ENCODE data around the gene HDLBP. TPM values are rescaled to one million over a fixed set of nuclear protein-coding genes. Genes with fewer than 3 reads are reported as not detected.

HDLBP gene
- total RNA-seq, 5 donors from 2014 or later (not counting 1 experiment from before 2014, with no cell fraction given): 130 to 184 (median 148) TPM

DNA sequence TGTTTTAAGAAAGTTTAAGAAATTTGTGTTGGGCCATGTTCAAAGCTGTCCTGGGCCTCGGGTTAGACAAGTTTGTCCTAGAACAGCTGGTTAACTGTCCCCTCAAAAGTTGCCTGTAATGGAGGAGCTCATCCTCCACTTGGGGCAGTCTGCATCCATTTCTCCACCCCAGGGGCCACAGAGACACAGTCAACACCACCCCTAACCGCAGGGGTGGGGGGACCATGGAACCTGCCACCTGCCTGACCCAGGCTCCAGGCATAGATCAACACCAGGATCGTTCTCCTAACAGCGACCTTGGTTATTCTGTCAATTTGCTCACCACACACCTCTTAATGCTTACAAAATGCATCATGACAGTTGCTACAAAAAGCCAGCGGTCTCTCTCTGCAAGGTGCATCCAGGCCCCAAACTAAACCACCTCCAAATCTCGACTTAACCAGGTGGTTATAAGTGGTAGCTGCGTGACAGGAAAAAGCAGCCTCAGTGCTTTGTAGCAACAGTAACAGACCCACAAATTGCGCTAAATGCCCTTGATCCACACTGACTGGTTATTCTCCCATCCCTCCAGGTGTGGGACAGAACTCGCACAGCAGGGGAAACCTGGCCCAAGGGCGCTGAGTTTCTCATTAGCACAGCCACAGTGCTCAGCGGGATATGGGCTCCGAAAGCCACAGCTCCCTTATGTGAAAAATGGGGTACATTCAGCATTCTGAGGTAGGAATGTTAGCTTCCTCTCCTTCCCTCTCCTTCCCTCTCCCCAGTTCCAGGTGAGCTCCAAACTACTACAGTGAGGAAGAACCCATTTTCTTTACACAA is 48.0 kb downstream of the HDLBP start:
- H3K4me3 Mint-ChIP-seq: no peak overlapping the region
- Histone ChIP-seq H3K27me3 (replicated peaks in 1 of 2; ENCODE audit: control insufficient read depth in 2 of 2, extremely low read depth in 1 of 2, insufficient read depth in 2 of 2, low read length in 1 of 2) (no peaks in the 10 kb centered on the region), H3K36me3 (ENCODE audit: control insufficient read depth in 2 of 2, extremely low read depth in 1 of 2, insufficient read depth in 1 of 2, low read length in 1 of 2) (peaks cover 9 to 47% of the 10 kb centered on the region in 2 donors), H3K9me3 (no peaks in the 10 kb centered on the region), H3K27ac (ENCODE audit: low read length) (no peak overlapping the region), H3K4me1 (ENCODE audit: control insufficient read depth in 1 of 2, extremely low read depth in 1 of 2, insufficient read depth in 2 of 2, low read length in 2 of 2) (peaks cover 3 to 16% of the 10 kb centered on the region in 2 experiments), H3K4me3 (ENCODE audit: control insufficient read depth in 1 of 2, extremely low read depth in 1 of 2, low read length in 1 of 2) (no peak overlapping the region)
- 77% methylated on average over 5 of the region's 12 CpGs for WGBS (ENCODE audit: insufficient coverage)
- ATAC-seq (replicated peaks in 1 of 4): no peak
- H3K36me3 Mint-ChIP-seq: peaks cover 33% of the 10 kb centered on the region
- H3K9me3 Mint-ChIP-seq: no peaks in the 10 kb centered on the region
- H3K4me1 Mint-ChIP-seq: peaks cover 33 to 36% (median 35%) of the 10 kb centered on the region in 3 donors
- no peaks in the 10 kb centered on the region for H3K27me3 Mint-ChIP-seq
- DNase-seq: no peak
- POLR2A ChIA-PET: interaction anchor here in 1 of 2 donors (0.6 kb wide), 1 partner anchor 323 kb away, joined by 4 read pairs; no protein-coding TSS in a partner anchor
- CTCF ChIA-PET: interaction anchor here in 1 of 2 donors (0.6 kb wide), 1 partner anchor 525 kb away, joined by 4 read pairs; no protein-coding TSS in a partner anchor
- peak overlapping the region in 1 of 2 donors; percentile 28 for H3K27ac Mint-ChIP-seq

DNA sequence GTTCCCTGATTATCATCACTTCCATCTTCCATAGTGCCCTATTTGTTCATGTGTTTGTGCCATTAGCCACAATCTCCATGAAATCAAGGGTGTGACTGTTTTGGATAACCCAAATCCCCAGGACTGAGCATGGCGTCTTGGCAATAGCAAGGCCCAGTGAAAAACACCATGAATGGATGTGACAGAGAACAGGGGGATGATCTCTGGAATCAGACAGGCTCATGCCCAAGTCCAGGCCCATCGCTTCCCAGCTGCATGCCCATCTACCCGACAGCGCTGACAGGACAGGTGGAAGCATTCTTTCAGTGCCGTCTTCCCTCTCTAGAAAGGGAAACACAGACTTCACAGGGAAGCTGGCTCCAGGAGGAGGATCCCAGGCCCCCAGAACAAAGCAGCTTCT is 50.0 kb downstream of the HDLBP start:
- no peak overlapping the region for H3K4me3 ChIP-seq (ENCODE audit: control insufficient read depth in 1 of 2, extremely low read depth in 1 of 2, low read length in 1 of 2)
- H3K9me3 ChIP-seq: no peaks in the 10 kb centered on the region
- Mint-ChIP-seq H3K27me3 (no peaks in the 10 kb centered on the region), H3K4me3 (no peak overlapping the region), H3K9me3 (no peaks in the 10 kb centered on the region), H3K27ac (no peak overlapping the region), H3K36me3 (peaks cover 44% of the 10 kb centered on the region), H3K4me1 (peaks cover 19 to 27% (median 22%) of the 10 kb centered on the region in 3 donors)
- CTCF ChIA-PET: no interaction called here
- H3K4me1 ChIP-seq (ENCODE audit: control insufficient read depth in 1 of 2, extremely low read depth in 1 of 2, insufficient read depth in 2 of 2, low read length in 2 of 2): peaks cover 0 to 2% of the 10 kb centered on the region in 2 experiments
- ATAC-seq (replicated peaks in 1 of 4) (no peak), DNase-seq (no peak)
- POLR2A ChIA-PET: no interaction called here
- no peaks in the 10 kb centered on the region for H3K27me3 ChIP-seq (replicated peaks in 1 of 2; ENCODE audit: control insufficient read depth in 2 of 2, extremely low read depth in 1 of 2, insufficient read depth in 2 of 2, low read length in 1 of 2)
- peaks cover 12 to 63% of the 10 kb centered on the region in 2 donors for H3K36me3 ChIP-seq (ENCODE audit: control insufficient read depth in 2 of 2, extremely low read depth in 1 of 2, insufficient read depth in 1 of 2, low read length in 1 of 2)
- no peak overlapping the region for H3K27ac ChIP-seq (ENCODE audit: low read length)
- 75% methylated on average over 4 of the region's 5 CpGs for WGBS (ENCODE audit: insufficient coverage)

DNA sequence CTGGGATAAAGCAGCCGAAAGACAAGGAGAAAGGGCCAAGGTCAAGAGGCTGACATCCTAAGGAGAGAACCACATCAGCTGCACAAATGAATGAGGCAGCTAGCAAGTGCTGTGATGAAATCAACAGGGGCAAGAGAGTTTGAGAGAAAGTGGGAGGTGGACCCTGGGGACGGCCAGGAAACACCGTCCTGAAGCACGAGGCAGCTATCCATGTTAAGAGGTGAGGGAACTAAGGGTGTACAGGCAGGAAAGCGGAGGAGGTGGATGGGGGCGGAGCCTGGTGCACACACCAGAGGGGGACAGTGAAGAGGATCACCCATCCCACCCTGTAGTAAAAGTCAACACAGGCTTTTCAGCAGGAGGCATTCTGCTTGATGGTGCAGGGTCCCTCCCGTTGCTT is 52.4 kb downstream of the HDLBP start:
- no peak overlapping the region for H3K4me3 Mint-ChIP-seq
- 100% methylated on average over 1 of the region's 7 CpGs for WGBS (ENCODE audit: insufficient coverage)
- no peak for ATAC-seq (replicated peaks in 1 of 4)
- DNase-seq: no peak
- peak overlapping the region in 1 of 2 donors; percentile 48 for H3K27ac Mint-ChIP-seq
- Histone ChIP-seq H3K4me3 (ENCODE audit: control insufficient read depth in 1 of 2, extremely low read depth in 1 of 2, low read length in 1 of 2) (no peak overlapping the region), H3K27ac (ENCODE audit: low read length) (no peak overlapping the region), H3K36me3 (ENCODE audit: control insufficient read depth in 2 of 2, extremely low read depth in 1 of 2, insufficient read depth in 1 of 2, low read length in 1 of 2) (peaks cover 12 to 75% of the 10 kb centered on the region in 2 donors), H3K4me1 (ENCODE audit: control insufficient read depth in 1 of 2, extremely low read depth in 1 of 2, insufficient read depth in 2 of 2, low read length in 2 of 2) (no peaks in the 10 kb centered on the region), H3K27me3 (replicated peaks in 1 of 2; ENCODE audit: control insufficient read depth in 2 of 2, extremely low read depth in 1 of 2, insufficient read depth in 2 of 2, low read length in 1 of 2) (no peaks in the 10 kb centered on the region), H3K9me3 (no peaks in the 10 kb centered on the region)
- H3K4me1 Mint-ChIP-seq: peaks cover 4 to 17% (median 5%) of the 10 kb centered on the region in 3 donors
- H3K36me3 Mint-ChIP-seq: peaks cover 51% of the 10 kb centered on the region
- H3K27me3 Mint-ChIP-seq: no peaks in the 10 kb centered on the region
- ChIA-PET CTCF (no interaction called here), POLR2A (no interaction called here)
- no peaks in the 10 kb centered on the region for H3K9me3 Mint-ChIP-seq

DNA sequence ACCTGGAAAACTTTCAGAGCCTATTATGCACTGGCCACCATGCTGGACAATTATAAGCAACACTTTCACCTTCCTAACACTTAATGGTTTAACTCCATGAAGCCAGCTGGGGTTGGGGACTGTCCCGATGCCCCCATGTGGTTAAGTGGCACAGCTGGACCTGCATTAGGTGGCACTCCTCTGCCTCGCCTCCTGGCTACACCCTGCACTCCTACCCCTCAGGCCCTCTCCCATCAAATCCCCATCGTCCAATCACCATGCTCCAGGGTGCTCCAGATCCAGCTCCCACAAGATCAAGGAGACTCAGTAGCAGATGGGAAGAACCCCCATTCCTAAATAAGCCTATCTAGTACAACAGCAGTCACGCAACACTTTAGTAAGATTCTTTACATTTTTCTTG is 53.8 kb downstream of the HDLBP start:
- no peaks in the 10 kb centered on the region for H3K27me3 ChIP-seq (replicated peaks in 1 of 2; ENCODE audit: control insufficient read depth in 2 of 2, extremely low read depth in 1 of 2, insufficient read depth in 2 of 2, low read length in 1 of 2)
- H3K36me3 Mint-ChIP-seq: peaks cover 51% of the 10 kb centered on the region
- no peaks in the 10 kb centered on the region for H3K4me1 ChIP-seq (ENCODE audit: control insufficient read depth in 1 of 2, extremely low read depth in 1 of 2, insufficient read depth in 2 of 2, low read length in 2 of 2)
- H3K27ac Mint-ChIP-seq: no peak overlapping the region
- no peak overlapping the region for H3K27ac ChIP-seq (ENCODE audit: low read length)
- ChIA-PET POLR2A (no interaction called here), CTCF (interaction anchor here in 1 of 2 donors (0.7 kb wide), 1 partner anchor 137 kb away, joined by 3 read pairs; no protein-coding TSS in a partner anchor)
- peaks cover 0 to 12% (median 2%) of the 10 kb centered on the region in 3 donors for H3K4me1 Mint-ChIP-seq
- DNase-seq (no peak), ATAC-seq (replicated peaks in 1 of 4) (no peak)
- H3K9me3 Mint-ChIP-seq: no peaks in the 10 kb centered on the region
- no peaks in the 10 kb centered on the region for H3K9me3 ChIP-seq
- peaks cover 12 to 71% of the 10 kb centered on the region in 2 donors for H3K36me3 ChIP-seq (ENCODE audit: control insufficient read depth in 2 of 2, extremely low read depth in 1 of 2, insufficient read depth in 1 of 2, low read length in 1 of 2)
- 98% methylated on average over 3 of the region's 4 CpGs for WGBS (ENCODE audit: insufficient coverage)
- no peak overlapping the region for H3K4me3 ChIP-seq (ENCODE audit: control insufficient read depth in 1 of 2, extremely low read depth in 1 of 2, low read length in 1 of 2)
- no peak overlapping the region for H3K4me3 Mint-ChIP-seq
- H3K27me3 Mint-ChIP-seq: no peaks in the 10 kb centered on the region

DNA sequence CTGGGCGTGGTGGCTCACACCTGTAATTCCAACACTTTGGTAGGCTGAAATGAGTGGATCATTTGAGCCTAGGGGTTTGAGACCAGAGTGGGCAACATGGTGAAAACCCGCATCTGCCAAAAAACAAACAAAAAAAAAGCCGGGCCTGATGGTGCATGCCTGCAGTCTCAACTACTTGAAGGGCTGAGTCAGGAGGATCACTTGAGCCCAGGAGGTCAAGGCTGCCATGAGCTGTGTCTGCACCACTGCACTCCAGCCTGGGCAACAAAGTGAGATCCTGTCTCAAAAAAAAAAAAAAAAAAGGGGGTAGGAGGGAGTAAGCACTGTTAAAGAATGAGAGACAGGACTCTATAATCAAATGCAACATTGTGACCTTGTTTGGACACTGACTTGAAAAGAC is 54.6 kb downstream of the HDLBP start:
- ChIA-PET CTCF (no interaction called here), POLR2A (no interaction called here)
- Histone ChIP-seq H3K36me3 (ENCODE audit: control insufficient read depth in 2 of 2, extremely low read depth in 1 of 2, insufficient read depth in 1 of 2, low read length in 1 of 2) (peaks cover 18 to 71% of the 10 kb centered on the region in 2 donors), H3K4me1 (ENCODE audit: control insufficient read depth in 1 of 2, extremely low read depth in 1 of 2, insufficient read depth in 2 of 2, low read length in 2 of 2) (no peaks in the 10 kb centered on the region), H3K27ac (ENCODE audit: low read length) (no peak overlapping the region), H3K9me3 (no peaks in the 10 kb centered on the region), H3K4me3 (ENCODE audit: control insufficient read depth in 1 of 2, extremely low read depth in 1 of 2, low read length in 1 of 2) (no peak overlapping the region), H3K27me3 (replicated peaks in 1 of 2; ENCODE audit: control insufficient read depth in 2 of 2, extremely low read depth in 1 of 2, insufficient read depth in 2 of 2, low read length in 1 of 2) (no peaks in the 10 kb centered on the region)
- 100% methylated on average over 3 of the region's 3 CpGs for WGBS (ENCODE audit: insufficient coverage)
- Mint-ChIP-seq H3K27me3 (no peaks in the 10 kb centered on the region), H3K27ac (no peak overlapping the region), H3K36me3 (peaks cover 56% of the 10 kb centered on the region), H3K4me1 (peaks cover 0 to 12% (median 2%) of the 10 kb centered on the region in 3 donors), H3K4me3 (no peak overlapping the region), H3K9me3 (no peaks in the 10 kb centered on the region)
- ATAC-seq (replicated peaks in 1 of 4): no peak
- DNase-seq: no peak

DNA sequence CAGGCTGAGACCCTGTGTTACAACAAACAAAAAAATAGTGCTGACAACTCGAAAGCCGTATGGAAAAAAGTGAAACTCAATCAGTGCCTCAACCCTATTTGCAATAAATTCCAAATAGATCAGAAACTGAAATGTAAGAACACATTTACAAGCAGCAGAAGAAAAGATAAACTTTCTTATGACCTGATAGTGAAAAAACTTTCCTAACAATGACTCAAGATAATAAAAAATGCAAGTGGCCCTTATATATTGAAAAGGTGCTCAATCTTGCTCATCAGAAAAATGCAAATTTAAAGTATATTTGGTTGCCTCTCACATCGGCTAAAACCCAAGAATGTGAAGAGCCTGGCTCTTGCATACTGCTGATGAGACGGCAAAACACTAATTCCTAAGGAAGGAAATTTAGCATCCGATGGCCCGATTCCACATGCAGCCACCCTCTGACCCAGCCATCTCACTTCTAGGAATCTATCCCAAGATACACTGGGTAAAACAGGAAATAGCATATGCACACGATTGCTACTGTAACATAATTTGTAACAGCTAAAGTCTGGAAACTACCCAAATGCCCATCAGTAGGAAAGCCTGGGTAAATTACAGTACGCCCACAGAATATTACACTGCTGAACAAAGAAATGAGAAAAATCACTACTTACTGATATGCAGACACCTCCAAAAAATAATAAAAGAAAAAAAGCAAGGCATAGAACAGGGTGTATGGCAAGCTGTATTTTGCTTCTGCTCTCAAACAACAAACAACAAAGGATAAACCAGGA is 56.8 kb downstream of the HDLBP start:
- WGBS (ENCODE audit: insufficient coverage): 69% methylated on average over 5 of the region's 8 CpGs
- no peaks in the 10 kb centered on the region for H3K9me3 Mint-ChIP-seq
- POLR2A ChIA-PET: no interaction called here

More for the DNA sequence above, 56.8 kb downstream of the HDLBP start:
- Mint-ChIP-seq H3K27ac (no peak overlapping the region), H3K27me3 (no peaks in the 10 kb centered on the region), H3K4me1 (peaks cover 0 to 12% (median 2%) of the 10 kb centered on the region in 3 donors), H3K36me3 (peaks cover 61% of the 10 kb centered on the region), H3K4me3 (no peak overlapping the region)
- H3K27ac ChIP-seq (ENCODE audit: low read length): no peak overlapping the region
- H3K4me1 ChIP-seq (ENCODE audit: control insufficient read depth in 1 of 2, extremely low read depth in 1 of 2, insufficient read depth in 2 of 2, low read length in 2 of 2): no peaks in the 10 kb centered on the region
- no peak overlapping the region for H3K4me3 ChIP-seq (ENCODE audit: control insufficient read depth in 1 of 2, extremely low read depth in 1 of 2, low read length in 1 of 2)
- H3K27me3 ChIP-seq (replicated peaks in 1 of 2; ENCODE audit: control insufficient read depth in 2 of 2, extremely low read depth in 1 of 2, insufficient read depth in 2 of 2, low read length in 1 of 2): no peaks in the 10 kb centered on the region
- no peak for DNase-seq
- H3K36me3 ChIP-seq (ENCODE audit: control insufficient read depth in 2 of 2, extremely low read depth in 1 of 2, insufficient read depth in 1 of 2, low read length in 1 of 2): peaks cover 25 to 77% of the 10 kb centered on the region in 2 donors
- H3K9me3 ChIP-seq: no peaks in the 10 kb centered on the region
- CTCF ChIA-PET: interaction anchor here in 1 of 2 donors (0.6 kb wide), 1 partner anchor 111 kb away, joined by 3 read pairs; no protein-coding TSS in a partner anchor
- ATAC-seq (replicated peaks in 1 of 4): no peak
